Naive thymus-derived CD8-positive, alpha-beta T cell (primary cell): ENCODE results near the gene FAM83E. TPM values are rescaled to one million over a fixed set of nuclear protein-coding genes. Genes with fewer than 3 reads are reported as not detected.
A peak's percentile ranks its signal among the peaks of the same experiment; 100 is the strongest.

Source experiments
- ATAC-seq, 2 donors: fragments of 150-1000 bp; cut with Tn5 transposase in 1 of 2; sonication (Bioruptor Pico), chemical (Tn5 transposase) in 1 of 2; 1 replicate in 1 of 2; 2 replicates in 1 of 2; pipeline ENCODE4 v1.10.0; 2021; ENCODE audit warnings: mild to moderate bottlenecking in 2 of 2, moderate library complexity in 2 of 2
- POLR2A ChIA-PET: fragments of 350-600 bp; sonication (Branson Sonifier 250); formaldehyde crosslinking; loops from one replicate; lab custom pipeline; 2021; ENCODE audit warnings: antibody characterized with exemption; lab: Charles Lee
- DNase-seq, 10 donors: peaks; one replicate each; pipeline versions ENCODE4 v3.0.0 to v3.0.0-alpha.2; 2020 to 2022
- H3K27ac Mint-ChIP-seq, 10 donors: one replicate each; pipeline ENCODE4 v1.8.0; 2020 to 2022; ENCODE audit warnings: mild to moderate bottlenecking in 10 of 10, mixed read lengths in 10 of 10, moderate library complexity in 4 of 10, inconsistent platforms in 1 of 10
- H3K27me3 Mint-ChIP-seq, 5 donors: one replicate each; pipeline ENCODE4 v1.8.0; 2021 to 2022; ENCODE audit warnings: mixed read lengths in 5 of 5
- H3K36me3 Mint-ChIP-seq, 3 donors: one replicate each; pipeline ENCODE4 v1.8.0; 2020 to 2022; ENCODE audit warnings: mixed read lengths in 3 of 3, mild to moderate bottlenecking in 2 of 3, inconsistent platforms in 1 of 3
- H3K4me1 Mint-ChIP-seq, 4 donors: one replicate each; pipeline ENCODE4 v1.8.0; 2021 to 2022; ENCODE audit warnings: mixed read lengths in 4 of 4
- H3K4me3 Mint-ChIP-seq, 10 donors: one replicate each; pipeline ENCODE4 v1.8.0; 2020 to 2022; ENCODE audit warnings: mild to moderate bottlenecking in 10 of 10, mixed read lengths in 10 of 10, moderate library complexity in 6 of 10, inconsistent platforms in 1 of 10
- H3K9me3 Mint-ChIP-seq, 9 donors: one replicate each; pipeline ENCODE4 v1.8.0; 2020 to 2022; ENCODE audit warnings: mixed read lengths in 9 of 9, mild to moderate bottlenecking in 3 of 9, inconsistent platforms in 1 of 9, moderate library complexity in 1 of 9
- polyA plus RNA-seq, 3 donors: library from polyadenylated mRNA; unstranded; fragments of 300-500 nt; fragmentation: Illumina TruSeq; gene quantifications; one replicate each; pipeline ENCODE4 v1.2.3, GENCODE V29; 2021
- total RNA-seq, 8 experiments: library from RNA in 2 of 8; stranded (reverse) in 2 of 8; gene quantifications; one replicate each; pipeline ENCODE4 v1.2.3 and lab custom pipeline; 2021 to 2026

The FAM83E gene
- total and polyA plus RNA-seq, 5 experiments from 2014 or later: 8.0 TPM; not detected in 3

GRCh38 chr19:48616041-48616436 is 1.2 kb upstream of the FAM83E start:
- H3K36me3 Mint-ChIP-seq: peaks cover 0 to 25% (median 15%) of the 10 kb centered on the region in 3 donors
- POLR2A ChIA-PET: interaction anchor here (0.6 to 5.4 kb wide), 4 partner anchors 18 to 29 kb away, joined by 3 to 70 read pairs (median 25); partner anchors contain the start of genes CA11 and DBP
- H3K4me3 Mint-ChIP-seq: peak overlapping the region in 9 of 10 donors; percentile 53 to 99 (median 94)
- H3K4me1 Mint-ChIP-seq: peaks cover 23 to 41% (median 31%) of the 10 kb centered on the region in 4 donors
- no peaks in the 10 kb centered on the region for H3K27me3 Mint-ChIP-seq
- ATAC-seq: no peak
- H3K9me3 Mint-ChIP-seq: no peaks in the 10 kb centered on the region
- peak overlapping the region in 8 of 10 donors; percentile 13 to 88 (median 66) for H3K27ac Mint-ChIP-seq
- DNase-seq: no peak

- Mint-ChIP-seq H3K27me3 (no peaks in the 10 kb centered on the region), H3K4me3 (peak overlapping the region in 3 of 10 donors; percentile 7 to 36 (median 34)), H3K4me1 (peaks cover 24 to 41% (median 31%) of the 10 kb centered on the region in 4 donors), H3K9me3 (no peaks in the 10 kb centered on the region), H3K27ac (peak overlapping the region in 4 of 10 donors; percentile 34 to 73 (median 54)), H3K36me3 (peaks cover 0 to 25% (median 15%) of the 10 kb centered on the region in 3 donors)
- POLR2A ChIA-PET: interaction anchor here (0.6 to 5.4 kb wide), 3 partner anchors 17 to 29 kb away, joined by 3 to 70 read pairs (median 44); partner anchors contain the start of genes CA11 and DBP
- DNase-seq (no peak), ATAC-seq (no peak)
These were observed 560 bp upstream of the FAM83E start for GRCh38 chr19:48615231-48616040.

- POLR2A ChIA-PET: interaction anchor here (0.5 to 1.2 kb wide), 2 partner anchors 18 to 201 kb away, joined by 3 to 6 read pairs; no protein-coding TSS in a partner anchor
- no peak for ATAC-seq
These were observed 932 bp downstream of the FAM83E start for GRCh38 chr19:48613852-48614435.

DNA sequence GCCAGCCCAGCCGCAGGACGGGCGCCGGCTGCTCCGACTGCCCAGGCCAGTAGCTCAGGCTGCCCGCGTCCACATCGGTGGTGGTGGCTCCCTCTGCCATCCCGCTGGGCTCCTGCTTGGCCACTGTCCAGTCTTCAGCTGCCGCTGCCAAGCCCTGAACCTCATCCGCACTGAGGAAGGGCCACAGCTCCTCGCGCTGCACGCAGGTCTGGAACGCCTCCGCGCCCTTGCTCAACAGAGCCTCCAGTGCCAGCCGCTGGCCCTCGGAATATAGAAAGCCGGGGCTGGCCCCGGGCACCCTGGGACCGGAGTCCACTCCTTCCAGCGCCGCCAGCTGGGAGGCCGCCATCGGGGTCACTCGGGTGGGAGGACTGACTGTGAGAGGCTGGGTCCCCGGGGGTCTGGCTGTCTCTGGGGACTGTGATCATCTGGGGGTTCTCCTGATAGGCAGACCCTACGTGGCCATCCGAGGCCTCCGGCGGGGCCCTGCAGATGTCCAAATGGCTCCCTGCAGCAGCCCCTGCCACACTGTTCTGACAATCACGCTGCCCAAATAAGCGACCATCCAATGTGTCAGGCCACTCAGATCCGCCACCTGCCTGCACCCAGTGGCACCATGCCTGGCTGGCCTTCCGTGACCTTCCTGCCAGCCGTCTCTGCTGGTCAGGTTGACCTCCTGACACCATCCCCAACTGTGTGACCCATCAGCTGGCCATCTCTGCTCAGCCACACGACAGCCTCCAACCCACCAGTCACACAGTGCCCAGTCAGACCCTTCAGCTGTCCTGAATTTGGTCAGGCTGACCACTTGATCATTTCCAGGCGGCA is 1.6 kb downstream of the FAM83E start:
- peaks cover 0 to 25% (median 13%) of the 10 kb centered on the region in 3 donors for H3K36me3 Mint-ChIP-seq
- H3K27ac Mint-ChIP-seq: peak overlapping the region in 3 of 10 donors; percentile 11 to 44 (median 38)
- DNase-seq (no peak), ATAC-seq (no peak)
- H3K27me3 Mint-ChIP-seq: no peaks in the 10 kb centered on the region
- H3K4me1 Mint-ChIP-seq: peaks cover 14 to 28% (median 21%) of the 10 kb centered on the region in 4 donors
- H3K4me3 Mint-ChIP-seq: no peak overlapping the region
- POLR2A ChIA-PET: interaction anchor here (0.5 to 1.2 kb wide), 2 partner anchors 18 to 227 kb away, joined by 3 to 5 read pairs; no protein-coding TSS in a partner anchor
- H3K9me3 Mint-ChIP-seq: no peaks in the 10 kb centered on the region

More at GRCh38 chr19:48613852-48614435, 932 bp downstream of the FAM83E start:
- Mint-ChIP-seq H3K36me3 (peaks cover 0 to 25% (median 15%) of the 10 kb centered on the region in 3 donors), H3K27me3 (no peaks in the 10 kb centered on the region), H3K4me3 (peak overlapping the region in 1 of 10 donors; percentile 67), H3K27ac (peak overlapping the region in 5 of 10 donors; percentile 11 to 69 (median 38)), H3K4me1 (peaks cover 16 to 30% (median 21%) of the 10 kb centered on the region in 4 donors), H3K9me3 (no peaks in the 10 kb centered on the region)
- DNase-seq: no peak

DNA sequence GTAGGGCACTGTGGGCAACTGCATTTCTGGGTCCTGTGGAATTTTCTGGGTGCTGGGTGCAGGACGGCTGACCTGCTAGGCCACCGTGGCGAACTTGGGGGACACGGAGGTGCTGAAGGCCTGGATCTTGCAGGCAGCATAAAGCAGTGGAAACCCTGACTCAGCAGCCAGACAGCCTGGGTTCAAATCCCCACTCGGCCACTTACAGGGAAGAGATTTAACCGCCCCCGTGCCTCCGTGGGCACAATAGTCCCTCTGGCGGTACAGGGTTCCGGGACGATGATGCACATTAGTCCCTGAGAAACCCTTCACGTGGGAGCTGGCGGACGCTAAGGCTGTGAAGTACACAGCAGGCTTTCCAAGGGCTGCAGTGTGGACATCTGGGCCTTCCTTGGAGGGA is 3.0 kb downstream of the FAM83E start:
- H3K4me1 Mint-ChIP-seq: peaks cover 5 to 14% (median 13%) of the 10 kb centered on the region in 4 donors
- H3K9me3 Mint-ChIP-seq: no peaks in the 10 kb centered on the region
- H3K4me3 Mint-ChIP-seq: no peak overlapping the region
- DNase-seq (no peak), ATAC-seq (no peak)
- H3K27ac Mint-ChIP-seq: peak overlapping the region in 4 of 10 donors; percentile 28 to 58 (median 39)
- peaks cover 0 to 17% (median 8%) of the 10 kb centered on the region in 3 donors for H3K36me3 Mint-ChIP-seq
- H3K27me3 Mint-ChIP-seq: no peaks in the 10 kb centered on the region
- POLR2A ChIA-PET: no interaction called here

- Mint-ChIP-seq H3K27me3 (no peaks in the 10 kb centered on the region), H3K4me3 (no peak overlapping the region), H3K9me3 (no peaks in the 10 kb centered on the region), H3K4me1 (peaks cover 5 to 9% (median 6%) of the 10 kb centered on the region in 4 donors), H3K36me3 (no peaks in the 10 kb centered on the region), H3K27ac (no peak overlapping the region)
- POLR2A ChIA-PET: interaction anchor here (0.7 to 2.3 kb wide), 6 partner anchors 9 to 193 kb away, joined by 3 to 25 read pairs (median 6); partner anchors contain the start of genes DBP, RPL18 and SPHK2
- ATAC-seq (no peak), DNase-seq (no peak)
These were observed 5.2 kb downstream of the FAM83E start for GRCh38 chr19:48609571-48610108.

DNA sequence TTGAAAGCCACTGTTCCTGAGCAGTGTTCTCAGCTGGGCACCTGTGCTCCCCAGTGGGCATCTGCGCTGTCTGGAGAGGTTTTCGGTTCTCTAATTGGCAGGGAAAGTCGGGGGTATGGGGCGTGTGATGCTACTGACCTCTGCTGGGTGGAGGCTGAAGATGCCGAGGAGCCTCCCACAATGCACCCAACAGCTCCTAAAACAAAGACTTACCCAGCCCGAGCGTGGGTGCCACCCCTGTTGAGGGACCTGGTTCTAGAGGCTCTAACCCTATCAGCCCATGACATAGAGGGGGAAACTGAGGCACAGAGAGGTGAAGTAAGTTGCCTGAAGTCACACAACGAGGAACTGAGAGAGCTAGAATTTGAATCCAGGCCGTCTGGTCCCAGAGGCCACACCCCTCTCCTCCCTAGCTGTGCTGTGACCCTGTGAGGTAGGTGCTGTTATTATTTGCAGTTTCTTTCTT is 6.0 kb downstream of the FAM83E start:
- peak; percentile 89 to 90 for ATAC-seq
- no peaks in the 10 kb centered on the region for H3K9me3 Mint-ChIP-seq

GRCh38 chr19:48607359-48607755 is 7.5 kb downstream of the FAM83E start:
- no peak overlapping the region for H3K27ac Mint-ChIP-seq
- H3K36me3 Mint-ChIP-seq: no peaks in the 10 kb centered on the region
- POLR2A ChIA-PET: interaction anchor here (1.4 to 2.0 kb wide), 3 partner anchors 10 to 127 kb away, joined by 3 to 5 read pairs (median 3); partner anchors contain the start of gene SPHK2
- H3K9me3 Mint-ChIP-seq: no peaks in the 10 kb centered on the region
- ATAC-seq: no peak
- DNase-seq: no peak
- peaks cover 3 to 7% (median 5%) of the 10 kb centered on the region in 4 donors for H3K4me1 Mint-ChIP-seq
- H3K27me3 Mint-ChIP-seq: no peaks in the 10 kb centered on the region
- no peak overlapping the region for H3K4me3 Mint-ChIP-seq

More for the DNA sequence above, 6.0 kb downstream of the FAM83E start:
- H3K36me3 Mint-ChIP-seq: no peaks in the 10 kb centered on the region
- no peaks in the 10 kb centered on the region for H3K27me3 Mint-ChIP-seq
- H3K4me3 Mint-ChIP-seq: peak overlapping the region in 8 of 10 donors; percentile 15 to 71 (median 40)
- H3K4me1 Mint-ChIP-seq: peaks cover 5 to 7% (median 6%) of the 10 kb centered on the region in 4 donors
- peak in 7 of 10 donors; percentile 24 to 60 (median 46) for DNase-seq
- H3K27ac Mint-ChIP-seq: peak overlapping the region in 7 of 10 donors; percentile 15 to 83 (median 63)
- POLR2A ChIA-PET: interaction anchor here (0.7 to 2.3 kb wide), 7 partner anchors 10 to 128 kb away, joined by 3 to 25 read pairs (median 6); partner anchors contain the start of genes DBP, RPL18 and SPHK2

DNA sequence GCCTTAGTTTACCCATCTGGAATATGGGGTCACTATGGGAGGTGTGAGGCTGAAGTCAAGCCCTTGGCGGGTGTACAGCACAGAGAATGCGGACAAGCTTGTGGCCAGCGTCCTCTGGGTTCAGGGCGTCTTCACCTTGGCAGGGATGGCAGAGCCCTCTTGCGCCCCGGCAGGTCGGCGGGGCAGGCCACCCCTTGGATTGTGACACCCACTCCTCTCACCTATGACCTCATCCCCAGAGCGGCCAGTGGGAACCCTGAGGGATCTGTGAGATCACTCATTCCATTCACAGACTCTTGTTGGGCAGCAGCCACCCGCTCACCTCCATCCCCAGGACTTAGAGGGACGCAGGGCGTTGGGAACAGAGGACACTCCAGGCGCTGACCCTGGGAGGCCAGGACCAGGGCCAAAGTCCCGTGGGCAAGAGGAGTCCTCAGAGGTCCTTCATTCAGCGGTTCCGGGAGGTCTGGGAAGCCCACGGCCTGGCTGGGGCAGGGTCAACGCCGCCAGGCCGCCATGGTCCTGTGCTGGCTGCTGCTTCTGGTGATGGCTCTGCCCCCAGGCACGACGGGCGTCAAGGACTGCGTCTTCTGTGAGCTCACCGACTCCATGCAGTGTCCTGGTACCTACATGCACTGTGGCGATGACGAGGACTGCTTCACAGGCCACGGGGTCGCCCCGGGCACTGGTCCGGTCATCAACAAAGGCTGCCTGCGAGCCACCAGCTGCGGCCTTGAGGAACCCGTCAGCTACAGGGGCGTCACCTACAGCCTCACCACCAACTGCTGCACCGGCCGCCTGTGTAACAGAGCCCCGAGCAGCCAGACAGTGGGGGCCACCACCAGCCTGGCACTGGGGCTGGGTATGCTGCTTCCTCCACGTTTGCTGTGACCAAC is 8.2 kb downstream of the FAM83E start, which contains the start of gene SPACA4:
TSS of gene SPACA4 (plus strand) at position 280 of the 896 bp plus-strand sequence. CDS start at position 517, 237 bp downstream.
- Mint-ChIP-seq H3K27ac (peak within 1 kb of the TSS in 1 of 10 donors; percentile 2), H3K27me3 (no peaks in the 10 kb centered on the region), H3K36me3 (no peaks in the 10 kb centered on the region), H3K4me3 (no peak within 1 kb of the TSS), H3K4me1 (peaks cover 3 to 7% (median 5%) of the 10 kb centered on the region in 4 donors), H3K9me3 (no peaks in the 10 kb centered on the region)
- ATAC-seq (no peak), DNase-seq (no peak)
- POLR2A ChIA-PET: interaction anchor here (1.4 kb wide), 2 partner anchors 11 to 13 kb away, joined by 3 read pairs; partner anchors contain the start of gene SPHK2

- Mint-ChIP-seq H3K27ac (no peak overlapping the region), H3K9me3 (no peaks in the 10 kb centered on the region), H3K4me1 (peaks cover 2 to 5% (median 3%) of the 10 kb centered on the region in 4 donors), H3K27me3 (no peaks in the 10 kb centered on the region), H3K4me3 (no peak overlapping the region), H3K36me3 (no peaks in the 10 kb centered on the region)
- no peak for DNase-seq
- POLR2A ChIA-PET: no interaction called here
- no peak for ATAC-seq
These were observed 11.0 kb downstream of the FAM83E start for GRCh38 chr19:48603850-48604249.
